RWPE2 (cell line): ENCODE data around the gene RPS6KA5.

ENCODE experiments used
- ATAC-seq: fragments of 200-7000 bp; cut with Tn5 transposase; 3 replicates; pipeline ENCODE4 v1.9.1; 2021; ENCODE audit warnings: low read depth
- DNase-seq: peaks from one replicate; pipeline ENCODE4 v3.0.0-alpha.2; 2020; ENCODE audit warnings: low spot score
- H3K27ac ChIP-seq: fragments of 450-650 bp; 2 replicates; pipeline ENCODE4 v1.5.1; 2017; ENCODE audit warnings: mild to moderate bottlenecking; ENCODE audit not compliant: poor library complexity, severe bottlenecking
- H3K27me3 ChIP-seq: fragments of 250-450 bp; sonication (Bioruptor Pico); 2 replicates; pipeline ENCODE4 v1.5.1; 2021; ENCODE audit warnings: mild to moderate bottlenecking, moderate library complexity; ENCODE audit not compliant: insufficient read depth, poor library complexity, severe bottlenecking
- H3K36me3 ChIP-seq: fragments of 250-450 bp; sonication (Bioruptor Pico); 2 replicates; pipeline ENCODE4 v1.5.1; 2020; ENCODE audit warnings: low read depth, mild to moderate bottlenecking, moderate library complexity
- H3K4me1 ChIP-seq: fragments of 250-450 bp; sonication (Bioruptor Pico); 2 replicates; pipeline ENCODE4 v1.5.1; 2021; ENCODE audit warnings: mild to moderate bottlenecking, moderate library complexity; ENCODE audit not compliant: insufficient read depth, poor library complexity, severe bottlenecking
- H3K4me3 ChIP-seq: fragments of 250-450 bp; sonication (Bioruptor Pico); 2 replicates; pipeline ENCODE4 v1.5.1; 2021; ENCODE audit warnings: mild to moderate bottlenecking, moderate library complexity; ENCODE audit not compliant: severe bottlenecking
- H3K9me3 ChIP-seq: fragments of 250-450 bp; sonication (Bioruptor Pico); 2 replicates; pipeline ENCODE4 v1.5.1; 2021; ENCODE audit warnings: mild to moderate bottlenecking, moderate library complexity; ENCODE audit not compliant: severe bottlenecking
- CTCF ChIP-seq: fragments of 450-650 bp; IDR thresholded peaks from one replicate; pipeline ENCODE4 v1.5.1; 2017; ENCODE audit warnings: mild to moderate bottlenecking, moderate library complexity; ENCODE audit not compliant: poor library complexity, severe bottlenecking

Gene RPS6KA5

GRCh38 chr14:90922141-90922540 lies 138.3 kb downstream of the RPS6KA5 start:
- Histone ChIP-seq H3K27ac (no peak overlapping the region), H3K27me3 (no peaks in the 10 kb centered on the region), H3K4me1 (peaks cover 10% of the 10 kb centered on the region), H3K9me3 (no peaks in the 10 kb centered on the region), H3K4me3 (no peak overlapping the region), H3K36me3 (no peaks in the 10 kb centered on the region)
- TF ChIP-seq CTCF: no peak
- ATAC-seq (no peak), DNase-seq (no peak)

DNA sequence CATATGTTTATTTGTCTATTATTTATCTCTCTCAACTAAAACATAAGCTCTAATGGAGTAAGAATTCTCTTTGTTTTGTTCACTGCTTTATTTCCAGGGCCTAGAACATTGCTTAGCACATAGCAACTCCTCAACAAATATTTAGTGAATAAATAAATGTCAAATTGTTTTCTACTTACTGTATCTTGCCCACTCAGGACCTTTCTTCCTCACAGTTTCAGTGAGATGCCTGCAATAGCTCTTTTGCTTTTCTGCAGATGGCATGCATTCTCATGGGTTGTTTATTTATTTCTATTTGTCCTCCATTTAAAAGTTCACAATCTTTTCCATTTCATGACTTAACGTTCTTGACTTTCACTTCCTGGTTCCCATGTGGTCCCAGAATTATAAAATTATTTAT lies 149.3 kb downstream of the RPS6KA5 start:
- no peak overlapping the region for H3K4me3 ChIP-seq
- DNase-seq (no peak), ATAC-seq (no peak)
- no peaks in the 10 kb centered on the region for H3K4me1 ChIP-seq
- no peaks in the 10 kb centered on the region for H3K27me3 ChIP-seq
- H3K36me3 ChIP-seq: no peaks in the 10 kb centered on the region
- no peaks in the 10 kb centered on the region for H3K9me3 ChIP-seq
- TF ChIP-seq CTCF: no peak
- H3K27ac ChIP-seq: no peak overlapping the region

GRCh38 chr14:90907178-90907577 lies 153.3 kb downstream of the RPS6KA5 start:
- ATAC-seq (no peak), DNase-seq (no peak)
- Histone ChIP-seq H3K9me3 (no peaks in the 10 kb centered on the region), H3K36me3 (no peaks in the 10 kb centered on the region), H3K27ac (no peak overlapping the region), H3K4me1 (no peaks in the 10 kb centered on the region), H3K27me3 (no peaks in the 10 kb centered on the region), H3K4me3 (no peak overlapping the region)
- TF ChIP-seq CTCF: no peak

DNA sequence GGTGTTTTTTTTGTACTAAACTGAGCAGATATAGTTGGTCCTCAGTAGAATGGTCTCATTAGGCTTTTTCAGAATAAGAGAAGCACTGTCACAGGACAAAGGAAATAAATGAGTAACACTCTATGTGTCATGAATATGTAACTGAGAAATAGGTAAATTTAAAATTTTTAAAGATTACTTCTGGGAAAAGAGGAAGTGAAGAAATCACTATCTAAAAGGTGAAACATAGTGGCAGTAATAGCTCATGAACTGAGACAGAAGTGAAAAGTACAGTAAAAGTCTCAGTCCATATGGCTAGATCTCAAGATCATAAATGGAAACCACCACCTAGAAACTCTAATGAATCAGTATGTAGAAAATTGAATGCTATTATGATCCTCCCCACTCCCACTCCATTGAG lies 154.9 kb downstream of the RPS6KA5 start:
- DNase-seq (no peak), ATAC-seq (no peak)
- Histone ChIP-seq H3K27ac (no peak overlapping the region), H3K27me3 (no peaks in the 10 kb centered on the region), H3K4me3 (no peak overlapping the region), H3K4me1 (no peaks in the 10 kb centered on the region), H3K9me3 (no peaks in the 10 kb centered on the region), H3K36me3 (no peaks in the 10 kb centered on the region)
- TF ChIP-seq CTCF: no peak

GRCh38 chr14:90903101-90903500 lies 157.3 kb downstream of the RPS6KA5 start:
- H3K4me3 ChIP-seq: no peak overlapping the region
- H3K9me3 ChIP-seq: no peaks in the 10 kb centered on the region
- no peak overlapping the region for H3K27ac ChIP-seq
- ATAC-seq (peak; percentile 93), DNase-seq (no peak)
- no peaks in the 10 kb centered on the region for H3K36me3 ChIP-seq
- no peaks in the 10 kb centered on the region for H3K27me3 ChIP-seq
- no peaks in the 10 kb centered on the region for H3K4me1 ChIP-seq
- peak; percentile 95 for TF ChIP-seq CTCF
